GM19035 (cell line): ENCODE results near the gene LBP.
"Not testable (repeated sequence)": the region's sequence is repeated elsewhere in the genome, so short reads cannot be mapped to it uniquely, and the experiment has no call there.

Experiments used
- ATAC-seq: cut with Tn5 transposase; IDR thresholded peaks from one replicate; pipeline ENCODE4 v1.9.1; 2021; ENCODE audit not compliant: unreplicated experiment

LBP gene

DNA sequence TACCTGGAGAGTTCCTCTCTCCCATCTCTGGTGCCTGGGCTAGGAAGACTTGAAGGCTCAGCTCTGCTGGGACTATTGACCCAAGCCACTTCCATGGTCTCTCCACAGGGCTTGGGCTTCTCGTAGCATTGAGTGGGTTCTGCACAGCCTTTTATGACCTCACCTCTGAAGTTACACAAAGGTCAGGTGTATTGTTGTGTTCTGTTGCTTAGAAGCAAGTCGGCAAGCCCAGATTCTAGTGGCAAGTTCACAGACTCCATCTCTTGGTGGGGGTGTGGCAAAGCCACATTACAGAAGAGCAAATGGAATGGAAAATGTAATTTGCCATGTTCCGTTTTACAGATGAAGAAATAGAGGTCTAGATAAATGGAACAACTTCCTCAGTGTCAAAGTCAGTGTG lies 28.9 kb upstream of the LBP start:
- no peak for ATAC-seq

DNA sequence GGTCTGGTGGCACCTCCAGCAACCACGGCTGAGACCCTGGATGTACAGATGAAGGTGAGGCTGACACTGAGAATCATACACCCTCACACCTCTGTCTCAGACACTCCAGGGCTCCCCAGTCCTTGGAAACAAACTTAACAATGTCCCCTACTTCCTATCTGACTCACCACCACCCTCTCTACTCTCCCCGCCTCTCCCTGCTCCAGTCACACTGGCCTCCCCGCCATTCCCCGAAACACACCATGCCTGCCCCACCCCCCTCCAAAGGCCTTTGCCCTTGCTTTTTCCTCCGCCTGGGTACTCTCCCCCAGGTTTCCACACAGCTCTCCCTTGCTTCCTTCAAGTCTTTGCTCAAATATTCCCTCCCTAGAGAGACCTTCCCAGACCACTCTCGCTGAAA lies 26.1 kb upstream of the LBP start:
- no peak for ATAC-seq

- ATAC-seq, result no peak
These were observed 24.2 kb upstream of the LBP start for GRCh38 chr20:38321959-38322598.

GRCh38 chr20:38324159-38324558 lies 22.1 kb upstream of the LBP start:
- no peak for ATAC-seq

DNA sequence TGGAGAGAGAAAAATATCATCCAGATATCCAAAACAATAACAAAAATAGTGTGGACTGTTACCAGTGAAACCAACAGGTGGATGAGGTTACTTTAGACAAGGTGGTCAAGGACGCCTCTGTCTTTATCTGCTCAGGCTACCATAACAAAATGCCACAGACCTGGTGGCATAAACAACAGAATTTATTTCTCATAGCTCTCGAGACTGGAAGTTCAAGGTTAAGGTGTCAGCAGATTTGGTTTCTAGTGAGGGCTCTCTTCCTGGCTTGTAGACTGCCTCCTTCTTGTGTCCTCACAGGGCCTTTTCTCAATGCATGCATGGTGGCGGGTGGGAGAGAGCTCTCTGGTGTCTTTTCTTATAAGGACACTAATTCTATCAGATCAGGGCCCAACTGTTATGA lies 21.1 kb upstream of the LBP start:
- no peak for ATAC-seq

GRCh38 chr20:38325905-38326304 lies 20.4 kb upstream of the LBP start:
- no peak for ATAC-seq

GRCh38 chr20:38326309-38326708 lies 20.0 kb upstream of the LBP start:
- no peak for ATAC-seq

- ATAC-seq, result no peak
These were observed 15.6 kb upstream of the LBP start for GRCh38 chr20:38330638-38331037.

GRCh38 chr20:38331245-38331644 lies 15.0 kb upstream of the LBP start:
- no peak for ATAC-seq

DNA sequence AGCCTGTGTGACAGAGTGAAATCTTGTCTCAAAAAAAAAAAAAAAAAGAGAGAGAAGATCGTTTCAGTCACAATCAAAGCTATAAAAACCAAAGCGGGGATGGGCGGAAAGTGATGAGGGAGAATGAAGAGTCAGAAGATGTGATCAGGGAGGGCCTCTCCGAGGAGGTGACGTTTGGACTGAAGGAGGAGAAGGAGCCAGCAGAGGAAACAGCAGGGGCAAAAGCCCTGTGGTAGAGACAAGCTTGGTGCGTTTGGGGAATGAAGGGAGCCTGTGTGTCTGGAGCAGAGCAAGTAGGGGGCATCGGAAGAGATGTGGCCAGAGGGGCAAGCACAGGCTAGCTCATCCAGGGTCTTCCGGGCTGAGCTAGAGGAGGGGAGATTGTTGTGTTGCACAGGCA lies 14.5 kb upstream of the LBP start:
- ATAC-seq, result no peak

- ATAC-seq, result no peak
These were observed 12.3 kb upstream of the LBP start for GRCh38 chr20:38334016-38334415.

DNA sequence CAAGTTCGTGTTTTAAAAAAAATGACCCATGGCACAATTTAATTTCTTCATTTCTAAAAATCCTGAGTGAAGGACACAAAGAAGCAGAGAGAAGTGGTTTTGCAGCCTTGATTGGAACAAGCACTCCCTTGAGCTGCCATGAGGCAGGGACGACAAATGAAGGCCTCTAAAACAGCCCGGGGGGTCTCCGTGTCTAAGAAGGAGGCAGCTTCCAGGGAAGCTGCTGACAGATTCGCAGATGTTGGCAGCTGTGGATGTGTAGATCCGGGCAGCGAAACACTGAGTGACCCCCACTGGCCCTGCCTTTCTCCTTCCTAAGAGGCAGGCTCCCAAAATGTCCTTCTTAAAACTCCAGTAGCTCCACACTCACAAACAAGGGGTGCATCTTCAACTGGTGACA lies 9.6 kb upstream of the LBP start:
- no peak for ATAC-seq

DNA sequence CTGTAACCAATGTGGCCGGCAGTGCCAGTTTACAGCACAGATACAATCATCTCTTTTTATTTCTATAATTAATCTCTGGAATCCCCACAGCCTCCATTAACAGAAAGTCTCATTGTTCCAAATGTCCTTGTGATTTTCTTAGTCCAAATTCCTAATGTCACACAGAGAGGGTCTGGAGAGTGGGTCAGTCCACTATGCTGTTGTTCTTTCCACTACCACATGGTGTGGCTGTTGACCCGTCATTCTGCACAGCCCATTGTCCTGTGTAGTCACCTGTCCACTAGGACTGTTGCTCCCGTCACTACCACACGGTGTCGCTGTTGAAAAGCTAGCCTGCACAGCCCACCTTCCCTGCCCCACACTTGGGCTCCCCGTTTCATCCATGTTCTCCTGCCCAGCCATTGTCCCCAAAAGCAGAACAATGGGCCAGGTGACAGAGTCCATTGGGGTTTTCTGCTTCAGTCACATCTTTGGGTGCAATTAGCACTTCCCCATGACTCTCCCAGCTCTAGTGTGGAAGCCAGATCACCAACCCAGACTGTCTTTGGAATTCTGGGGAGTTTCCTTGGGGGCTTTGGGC lies 8.6 kb upstream of the LBP start:
- no peak for ATAC-seq

- no peak for ATAC-seq
These were observed 7.3 kb upstream of the LBP start for GRCh38 chr20:38338849-38339520.

DNA sequence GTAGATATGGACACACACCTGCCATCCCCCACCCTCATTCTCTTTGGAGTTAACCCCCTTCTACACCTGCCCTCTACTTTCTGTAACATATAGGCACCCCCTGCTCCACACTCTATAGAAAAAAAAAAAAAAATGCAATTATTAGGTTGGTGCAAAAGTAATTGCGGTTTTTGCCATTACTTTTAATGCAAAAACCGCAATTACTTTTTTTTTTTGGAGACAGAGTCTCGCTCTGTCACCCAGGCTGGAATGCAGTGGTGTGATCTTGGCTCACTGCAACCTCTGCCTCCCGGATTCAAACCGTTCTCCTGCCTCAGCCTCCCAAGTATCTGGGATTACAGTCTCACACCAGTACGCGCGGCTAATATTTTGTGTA lies 6.8 kb upstream of the LBP start:
- ATAC-seq, result not testable (repeated sequence)

- no peak for ATAC-seq
These were observed 6.3 kb upstream of the LBP start for GRCh38 chr20:38339997-38340396.

GRCh38 chr20:38340693-38341092 lies 5.6 kb upstream of the LBP start:
- ATAC-seq, result no peak

- no peak for ATAC-seq
These were observed 4.1 kb upstream of the LBP start for GRCh38 chr20:38342216-38342615.

GRCh38 chr20:38342713-38343310 lies 3.5 kb upstream of the LBP start:
- ATAC-seq, result no peak

DNA sequence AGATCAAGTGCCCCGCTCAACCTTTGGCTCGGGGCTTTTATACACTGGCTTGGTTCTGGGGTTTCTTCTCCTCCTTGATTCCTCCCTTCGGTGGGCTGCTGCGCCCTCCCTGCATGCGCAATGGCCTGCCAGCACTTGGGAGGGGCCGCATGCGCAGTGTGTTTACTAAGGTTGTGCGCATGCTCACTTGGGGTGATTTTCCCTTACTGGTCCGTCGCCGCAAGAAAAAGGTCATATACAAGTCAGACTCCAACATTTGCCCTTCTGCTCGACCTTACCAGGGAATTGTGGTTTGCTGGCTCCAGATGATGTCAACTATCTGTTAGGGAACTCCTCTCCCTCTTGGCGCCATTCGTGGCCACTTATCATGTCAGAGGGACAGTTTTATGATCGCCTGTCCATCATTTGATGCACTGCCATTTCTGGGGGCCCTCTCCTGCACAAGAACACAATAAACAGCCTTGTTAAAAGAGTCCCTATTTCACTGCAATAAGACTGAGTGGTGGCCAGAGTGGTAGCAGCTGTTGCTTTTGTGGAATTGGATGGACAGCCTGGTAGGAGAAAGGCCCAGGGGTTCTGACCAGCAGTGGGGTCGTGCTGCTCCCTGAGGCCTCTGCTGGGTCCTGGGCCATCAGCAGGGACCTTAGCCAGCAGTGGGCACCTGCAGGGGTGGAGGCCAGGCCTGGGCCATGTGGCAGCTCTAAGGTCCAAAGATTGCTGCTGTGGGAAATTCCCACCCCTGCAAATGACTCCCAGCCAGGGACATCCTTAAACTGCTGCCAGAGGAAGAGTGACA lies 2.8 kb upstream of the LBP start:
- ATAC-seq, result no peak

- ATAC-seq, result no peak
These were observed 2.1 kb upstream of the LBP start for GRCh38 chr20:38344107-38344701.
